HG02610 (cell line): Measurements from ENCODE around the gene PSPN.

Experiments used
- ATAC-seq: cut with Tn5 transposase; IDR thresholded peaks from one replicate; pipeline ENCODE4 v1.9.1; 2021; ENCODE audit warnings: mild to moderate bottlenecking, moderate library complexity; ENCODE audit not compliant: unreplicated experiment

Gene PSPN

DNA sequence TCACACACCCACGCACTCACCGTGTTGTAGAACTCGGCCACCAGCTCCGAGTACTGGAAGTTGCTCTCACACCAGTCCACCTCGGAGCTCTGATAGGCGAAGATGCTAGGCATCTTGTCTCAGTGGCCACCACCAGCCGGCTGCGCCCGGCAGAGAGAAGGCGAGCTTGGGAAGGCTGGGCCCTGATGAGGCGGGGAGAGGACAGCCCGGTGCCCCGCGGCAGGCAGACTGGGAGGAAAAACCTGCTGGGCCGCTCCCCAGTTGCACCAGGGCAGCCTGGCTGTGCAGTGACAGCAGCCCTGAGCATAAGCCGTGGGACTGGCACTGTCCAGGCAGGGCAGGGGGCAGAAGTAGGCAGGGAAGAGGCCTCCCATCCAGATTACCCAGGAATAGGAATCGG is 42.3 kb downstream of the PSPN start, which contains the start of gene ACER1:
ACER1 (minus strand) TSS at position 174 of the 400 bp plus-strand sequence; CDS start at position 113, 61 bp downstream.
- no peak for ATAC-seq

DNA sequence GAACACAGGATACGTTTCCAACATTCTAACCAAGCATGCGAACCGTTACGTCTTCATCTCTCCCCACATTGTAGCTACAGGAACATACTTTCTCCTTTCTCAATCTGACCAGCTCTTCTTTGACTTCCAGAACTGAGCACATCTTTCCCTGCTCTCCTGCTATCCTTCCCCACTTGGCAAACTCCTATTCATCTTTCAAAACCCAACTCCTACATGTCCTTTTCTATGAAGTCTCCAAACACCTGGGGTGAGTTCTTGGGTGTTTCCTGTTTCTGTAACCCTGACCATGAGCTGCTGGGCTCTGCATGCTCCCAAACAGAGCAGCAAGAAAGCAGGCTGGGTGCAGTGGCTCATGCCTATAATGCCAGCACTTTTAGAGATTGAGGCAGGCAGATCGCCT is 48.9 kb downstream of the PSPN start:
- no peak for ATAC-seq

DNA sequence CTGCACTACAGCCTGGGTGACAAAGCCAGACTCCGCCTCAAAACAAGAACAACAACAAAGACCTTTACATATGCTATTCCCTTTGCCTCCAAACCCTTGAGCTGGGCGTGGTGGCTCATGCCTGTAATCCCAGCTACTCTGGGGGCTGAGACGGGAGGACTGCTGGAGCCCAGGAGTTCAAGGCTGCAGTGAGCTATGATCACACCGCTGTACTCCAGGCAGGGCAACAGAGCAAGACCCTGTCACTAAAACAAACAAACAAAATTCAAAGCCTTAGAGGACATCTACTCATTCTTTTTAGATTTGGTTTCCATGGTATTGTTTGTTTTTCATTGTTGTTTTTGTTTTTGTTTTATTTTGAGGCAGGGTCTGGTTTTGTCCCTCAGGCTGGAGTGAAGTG is 50.1 kb downstream of the PSPN start:
- no peak for ATAC-seq
